Fibroblast of gingiva (primary cell): Measurements from ENCODE around the gene ANKRD60.
A peak's percentile ranks its signal among the peaks of the same experiment; 100 is the strongest.

Experiments used
- DNase-seq: peaks from one replicate; pipeline ENCODE4 v3.0.0-alpha.2; 2011; ENCODE audit warnings: low read depth

ANKRD60 gene

GRCh38 chr20:58244517-58245030 is 16.1 kb upstream of the ANKRD60 start:
- DNase-seq, result no peak

GRCh38 chr20:58243653-58244410 is 15.4 kb upstream of the ANKRD60 start:
- no peak for DNase-seq

DNA sequence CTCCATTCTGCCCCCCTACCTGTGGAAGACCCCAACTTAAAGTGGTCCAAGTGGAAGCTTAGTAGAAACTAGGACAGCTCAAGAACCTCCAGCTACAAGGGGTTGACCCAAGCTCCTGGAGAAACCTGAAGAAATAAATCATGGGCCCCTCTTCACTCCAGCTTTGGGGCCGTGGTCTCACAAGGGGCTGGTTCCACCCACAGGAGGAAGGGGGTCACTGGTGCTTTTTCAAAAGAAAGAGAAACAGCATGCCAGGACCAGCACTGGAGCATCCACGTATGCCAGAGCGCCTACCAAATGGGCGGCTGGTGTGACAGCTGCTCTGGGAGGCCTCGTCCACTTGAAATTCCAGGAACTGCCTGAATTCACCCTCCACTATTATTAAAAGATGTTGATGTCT is 14.4 kb upstream of the ANKRD60 start:
- no peak for DNase-seq

DNA sequence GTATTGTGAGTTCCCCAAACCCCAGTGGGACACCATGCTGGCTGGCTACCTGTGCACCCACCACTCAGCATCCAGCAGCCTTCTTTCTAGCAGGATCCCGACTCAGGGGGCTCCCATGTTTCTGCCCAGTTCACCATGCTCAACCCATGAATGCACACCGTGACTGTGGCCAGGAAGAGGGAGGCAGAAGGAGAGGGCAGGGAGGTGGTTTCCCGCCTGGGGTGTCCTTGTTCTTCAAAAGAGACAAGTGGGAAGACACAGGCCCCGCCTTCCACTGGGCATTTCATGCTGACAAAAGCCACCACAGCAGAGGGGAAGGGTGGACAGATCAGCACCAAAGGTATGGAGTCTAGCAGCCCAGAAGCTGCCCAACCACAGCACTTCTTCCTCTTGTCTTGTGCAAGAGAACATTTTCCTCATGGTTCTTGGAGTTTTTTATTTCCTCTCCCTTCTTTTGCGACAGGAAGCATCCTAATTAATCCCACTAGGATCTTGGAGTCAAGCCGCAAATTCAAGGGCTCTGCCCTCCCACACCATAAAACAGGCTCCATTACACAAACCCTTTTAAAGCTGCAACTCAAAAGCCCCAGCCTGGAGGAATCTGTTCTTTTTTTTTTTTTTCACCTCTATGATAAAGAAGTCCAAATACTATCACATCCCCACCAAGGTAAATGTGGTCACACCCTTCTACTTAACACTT is 13.5 kb upstream of the ANKRD60 start:
- no peak for DNase-seq

DNA sequence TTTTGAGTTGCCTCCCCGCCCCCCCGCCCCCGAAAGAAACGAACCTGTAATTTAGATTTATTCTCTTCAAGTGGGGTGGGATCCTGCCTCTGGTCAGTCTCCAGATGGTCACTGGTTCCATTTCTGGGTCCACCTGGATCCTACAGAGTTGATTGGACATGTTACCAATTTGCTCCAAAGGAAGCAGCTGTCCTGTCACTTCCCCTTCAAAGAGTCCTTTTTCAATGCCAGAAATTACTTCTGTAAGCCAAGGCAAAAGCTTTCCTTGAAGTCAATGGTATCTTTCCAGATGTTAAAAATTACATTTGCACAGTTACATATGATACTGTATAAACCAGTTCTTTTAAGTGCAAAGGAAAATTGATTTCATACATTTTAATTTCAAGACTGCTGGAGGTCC is 12.0 kb upstream of the ANKRD60 start:
- no peak for DNase-seq

DNA sequence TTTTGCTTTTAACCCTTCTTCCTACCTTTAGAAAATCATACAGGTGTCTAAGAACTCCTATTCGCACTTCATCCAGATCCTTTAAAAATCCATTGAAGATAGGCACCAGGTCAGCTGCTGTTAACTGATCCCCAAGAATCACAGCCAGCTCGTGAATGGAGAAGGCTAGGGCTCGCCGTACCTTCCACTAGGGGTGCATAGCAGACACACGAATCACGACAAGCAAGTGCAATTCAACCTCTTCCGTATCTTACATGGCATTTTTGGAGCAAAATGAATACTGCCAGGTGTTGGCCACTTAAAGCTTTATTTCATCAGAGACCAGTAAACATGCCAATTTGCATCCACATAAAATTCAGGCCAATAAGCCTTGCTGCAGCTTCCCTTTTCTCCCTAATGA is 10.8 kb upstream of the ANKRD60 start:
- no peak for DNase-seq

DNA sequence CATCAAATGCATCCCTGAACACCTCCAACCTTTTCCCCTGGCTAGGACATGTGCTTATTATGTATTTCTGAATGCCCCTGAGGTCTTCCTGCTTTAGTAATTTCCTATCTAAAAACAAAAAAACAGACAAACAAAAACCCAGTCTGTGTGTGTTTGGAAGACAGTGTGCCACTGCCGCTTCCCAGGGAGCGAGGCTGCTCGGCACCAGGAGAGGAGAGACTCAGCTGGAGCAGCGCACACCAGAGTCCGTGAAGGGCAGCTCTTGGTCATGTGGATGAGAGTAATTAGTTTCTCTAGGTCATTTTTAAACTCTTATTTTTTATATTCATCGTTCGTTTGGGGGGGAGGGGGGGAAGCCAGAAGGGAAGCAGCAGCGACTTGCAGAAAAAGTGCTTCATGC is 10.0 kb upstream of the ANKRD60 start:
- DNase-seq, result no peak

GRCh38 chr20:58237318-58238132 is 9.1 kb upstream of the ANKRD60 start:
- peak; percentile 51 for DNase-seq

GRCh38 chr20:58236612-58237317 is 8.3 kb upstream of the ANKRD60 start:
- DNase-seq, result peak; percentile 49

GRCh38 chr20:58235010-58235409 is 6.6 kb upstream of the ANKRD60 start:
- no peak for DNase-seq

DNA sequence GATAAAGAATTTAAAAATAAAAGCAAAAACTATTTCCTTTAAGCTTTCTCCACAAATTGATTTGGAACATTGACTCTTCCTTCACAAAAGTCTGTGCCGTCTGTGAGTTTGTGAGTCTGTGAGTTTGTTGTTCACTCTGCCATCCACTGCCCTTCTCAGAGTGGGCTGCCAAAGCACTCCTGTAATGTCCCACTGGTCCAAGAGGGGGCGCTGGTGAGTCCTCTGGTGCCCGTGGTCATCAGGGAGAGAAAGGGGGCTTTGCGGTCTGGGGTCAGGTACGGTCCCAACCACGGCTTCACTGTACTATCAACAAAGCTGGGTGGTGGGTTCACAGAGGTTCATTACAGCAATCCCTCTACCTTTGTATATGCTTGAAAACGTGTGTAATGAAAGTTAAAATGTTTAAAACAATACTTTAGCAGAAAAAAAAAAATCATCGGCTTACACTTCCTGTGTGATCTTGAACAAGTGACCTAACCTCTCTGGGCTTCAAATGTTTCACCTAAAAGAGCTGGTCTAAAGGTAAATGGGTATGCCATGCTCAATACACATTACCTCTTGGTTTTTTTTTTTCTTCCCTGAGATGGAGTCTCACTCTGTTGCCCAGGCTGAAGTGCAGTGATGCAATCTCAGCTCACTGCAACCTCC is 5.6 kb upstream of the ANKRD60 start:
- no peak for DNase-seq

GRCh38 chr20:58233393-58233792 is 4.9 kb upstream of the ANKRD60 start:
- no peak for DNase-seq

- DNase-seq, result peak; percentile 12
These were observed 3.2 kb upstream of the ANKRD60 start for GRCh38 chr20:58231683-58232082.

DNA sequence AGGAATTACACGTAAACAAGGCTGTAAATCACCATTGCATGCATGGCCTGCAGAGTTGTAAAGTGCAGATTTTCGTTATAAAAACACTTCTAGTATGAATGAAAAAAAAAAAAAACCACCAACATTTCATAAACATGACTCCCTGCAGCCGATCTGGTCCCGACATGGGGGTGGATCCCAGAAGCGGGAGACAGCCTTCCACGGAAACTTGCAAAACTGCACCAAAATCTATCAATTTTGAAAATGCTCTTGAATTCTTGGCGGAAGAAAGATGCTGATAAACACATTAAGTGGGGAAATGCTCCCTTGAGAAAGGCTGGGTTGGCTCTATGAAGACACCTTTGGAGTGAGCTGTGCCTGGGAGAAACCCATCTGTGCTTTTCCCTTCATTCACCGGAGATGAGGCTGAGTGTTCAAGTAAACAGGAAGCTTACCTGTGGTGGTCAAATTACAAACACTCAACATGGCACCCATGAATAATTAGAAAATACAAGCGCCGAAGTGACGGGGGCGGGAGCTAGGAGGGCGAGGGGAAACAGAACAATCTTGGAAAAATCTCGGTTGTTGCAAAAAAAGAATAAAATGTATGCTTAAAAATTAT is 845 bp upstream of the ANKRD60 start:
- DNase-seq, result no peak

- no peak for DNase-seq
These were observed 360 bp downstream of the ANKRD60 start for GRCh38 chr20:58228103-58228483.

DNA sequence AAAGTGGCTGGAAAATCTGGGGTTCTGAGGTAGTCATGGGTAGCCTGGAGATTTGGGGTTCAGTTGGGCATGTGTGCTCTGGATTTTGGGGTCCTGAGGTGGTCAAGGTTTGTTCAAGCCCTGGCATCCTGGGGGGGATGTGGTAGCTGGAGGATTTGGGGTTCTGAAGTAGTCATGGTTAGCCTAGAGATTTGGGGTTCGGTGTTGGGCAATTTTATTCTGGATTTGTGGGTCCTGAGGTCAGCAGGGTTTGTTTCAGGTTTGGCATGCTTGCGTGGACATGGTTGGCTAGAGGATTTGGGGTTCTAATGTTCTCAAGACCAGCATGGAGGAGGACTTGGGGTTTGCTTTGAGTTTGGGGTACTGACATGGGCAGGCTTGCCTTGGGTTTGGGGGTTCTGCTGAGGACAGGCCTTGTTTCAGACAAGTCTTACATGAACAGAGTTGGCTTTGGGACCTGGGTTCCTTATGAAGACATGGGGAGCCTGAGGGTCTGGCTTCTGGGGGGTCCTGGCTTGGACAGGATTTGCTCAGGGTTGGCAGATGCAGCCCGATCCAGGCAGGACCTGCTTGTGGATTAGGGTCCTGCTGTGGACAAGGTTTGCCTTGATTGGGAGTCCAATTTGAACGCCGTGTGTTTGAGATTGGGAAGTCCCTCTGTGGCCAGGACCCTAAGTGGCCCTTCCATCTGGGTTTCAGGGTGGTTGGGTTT is 906 bp downstream of the ANKRD60 start:
- no peak for DNase-seq

DNA sequence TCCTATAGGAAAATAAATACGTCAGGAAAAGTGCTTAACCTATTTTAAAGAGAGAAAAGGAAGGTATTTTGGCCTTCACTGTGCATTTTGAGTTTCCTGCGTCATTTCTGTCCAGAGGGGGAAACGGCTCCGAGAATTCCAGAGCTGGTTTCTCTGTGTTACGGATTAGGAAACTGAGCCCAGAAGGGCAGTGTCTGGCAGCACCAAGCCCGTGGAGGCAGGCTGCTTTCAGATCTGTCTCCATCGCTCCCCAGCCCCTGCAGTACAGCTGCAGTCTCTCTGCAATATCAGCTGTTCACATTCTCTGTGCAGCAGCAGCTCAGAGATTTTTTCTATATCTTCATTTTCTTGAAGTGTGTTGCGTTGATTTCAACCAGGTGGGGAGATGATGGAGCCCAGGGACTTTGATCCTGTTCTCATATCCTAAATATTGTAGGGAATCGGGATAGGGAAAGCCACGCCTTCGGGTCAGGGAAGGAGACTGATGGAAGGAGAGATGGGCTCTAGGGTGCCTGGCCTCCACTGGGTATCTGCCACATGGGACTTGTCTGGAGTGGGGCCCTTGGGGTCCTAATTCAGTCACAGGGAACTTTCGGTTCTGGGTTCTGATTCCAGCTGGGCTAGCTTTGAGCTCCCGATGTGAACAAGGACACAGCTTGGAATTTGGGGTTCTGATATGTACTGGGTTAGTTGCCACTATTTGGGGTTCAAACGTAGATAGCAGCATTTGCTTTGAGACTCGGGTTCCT is 2.8 kb downstream of the ANKRD60 start:
- DNase-seq, result no peak

GRCh38 chr20:58224974-58225373 is 3.5 kb downstream of the ANKRD60 start:
- no peak for DNase-seq

GRCh38 chr20:58224097-58224496 is 4.4 kb downstream of the ANKRD60 start:
- DNase-seq, result no peak
